Measurements from ENCODE around the gene ZP3.
"Not testable (repeated sequence)": the region's sequence is repeated elsewhere in the genome, so short reads cannot be mapped to it uniquely, and the experiment has no call there.

- not testable (repeated sequence) for TF ChIP-seq POLR2A (IDR thresholded peaks at IDR 0.05); CTCF (IDR thresholded peaks at IDR 0.05 in 8 of 11, conservative IDR thresholded peaks at IDR 0.05 in 3 of 11); POLR2AphosphoS5 (IDR thresholded peaks at IDR 0.05)
These were observed 61.3 kb downstream of the ZP3 start for GRCh38 chr7:76485822-76486610.
